ENCODE results near the gene OGN.
"Not testable (repeated sequence)": the region's sequence is repeated elsewhere in the genome, so short reads cannot be mapped to it uniquely, and the experiment has no call there.

The OGN gene, protein sequence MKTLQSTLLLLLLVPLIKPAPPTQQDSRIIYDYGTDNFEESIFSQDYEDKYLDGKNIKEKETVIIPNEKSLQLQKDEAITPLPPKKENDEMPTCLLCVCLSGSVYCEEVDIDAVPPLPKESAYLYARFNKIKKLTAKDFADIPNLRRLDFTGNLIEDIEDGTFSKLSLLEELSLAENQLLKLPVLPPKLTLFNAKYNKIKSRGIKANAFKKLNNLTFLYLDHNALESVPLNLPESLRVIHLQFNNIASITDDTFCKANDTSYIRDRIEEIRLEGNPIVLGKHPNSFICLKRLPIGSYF

DNA sequence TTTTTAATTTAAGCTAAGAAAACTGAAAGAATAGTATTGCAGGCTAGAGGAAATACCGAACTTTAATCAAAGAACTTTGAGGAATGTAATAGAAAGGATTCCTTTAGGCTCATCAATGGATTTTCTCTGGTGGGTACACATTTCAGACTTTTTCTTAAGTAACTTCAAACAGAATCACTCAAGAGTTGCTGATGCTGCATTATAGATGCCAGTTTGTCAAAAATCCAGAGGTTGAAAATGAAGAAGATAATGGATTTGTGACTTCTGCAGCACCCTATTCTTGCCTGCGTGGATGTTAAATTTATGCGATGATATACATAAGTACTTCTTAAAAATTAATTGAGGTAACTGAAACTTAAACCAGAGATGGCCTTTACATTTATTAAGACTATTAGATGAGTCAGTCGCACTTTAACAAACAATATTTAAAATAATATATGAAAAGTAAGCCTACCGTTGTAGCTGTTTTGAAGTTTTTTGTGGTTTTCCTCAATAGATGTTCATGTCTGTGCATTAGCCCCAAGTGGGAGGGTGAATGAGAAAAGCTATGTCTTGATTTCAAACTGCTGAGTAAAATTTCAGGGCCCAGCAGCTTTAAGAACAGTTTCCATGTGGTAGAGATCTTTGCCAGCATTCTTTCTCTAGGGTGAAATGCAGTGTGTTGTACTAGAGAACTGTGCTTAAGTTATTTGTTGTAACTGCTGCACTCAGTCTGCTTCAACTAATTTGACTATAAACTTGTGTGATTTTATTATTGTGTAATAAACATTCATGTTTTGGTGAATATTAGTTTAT, at the start of gene OGN:
TSS of gene OGN (minus strand) at position 537 of the 795 bp plus-strand sequence. CDS start 1,171 bp downstream, outside the sequence.
- no peak for DNase-seq

DNA sequence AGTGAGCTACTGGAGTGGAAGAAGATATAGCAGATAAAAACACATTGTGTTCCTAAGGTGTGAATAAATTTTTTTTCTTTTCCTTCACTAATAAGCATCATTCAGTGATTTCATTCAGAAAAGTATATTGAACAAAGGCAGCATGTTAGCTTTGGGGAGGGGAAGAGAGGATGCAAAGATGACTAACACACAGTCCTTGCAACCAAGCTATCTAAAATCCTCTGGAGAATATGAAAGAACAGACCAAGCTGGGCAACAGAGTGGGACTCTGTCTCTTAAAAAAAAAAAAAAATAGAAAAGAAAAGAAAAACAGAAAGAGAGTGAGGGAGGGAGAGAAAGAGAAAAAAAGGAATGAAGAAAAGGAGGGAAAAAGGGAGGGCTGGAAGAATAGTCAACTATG, 42.2 kb upstream of the OGN start:
- DNase-seq: no peak

- no peak for DNase-seq
Observed at GRCh38 chr9:92444841-92445240, 40.5 kb upstream of the OGN start.

DNA sequence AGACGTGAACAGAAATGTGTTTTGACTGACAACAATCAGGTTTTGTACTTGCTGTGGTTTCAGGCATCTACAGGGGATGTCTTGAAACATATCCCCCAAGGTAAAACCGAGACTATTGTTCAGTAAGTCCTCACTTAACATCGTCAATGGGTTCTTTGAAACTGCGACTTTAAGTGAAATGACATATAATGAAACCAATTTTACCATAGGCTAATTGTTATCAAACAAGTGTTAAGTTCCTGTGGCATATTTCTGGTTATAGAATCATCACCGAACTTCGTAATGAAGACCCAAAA, 36.3 kb upstream of the OGN start:
- DNase-seq: peak; percentile 30

DNA sequence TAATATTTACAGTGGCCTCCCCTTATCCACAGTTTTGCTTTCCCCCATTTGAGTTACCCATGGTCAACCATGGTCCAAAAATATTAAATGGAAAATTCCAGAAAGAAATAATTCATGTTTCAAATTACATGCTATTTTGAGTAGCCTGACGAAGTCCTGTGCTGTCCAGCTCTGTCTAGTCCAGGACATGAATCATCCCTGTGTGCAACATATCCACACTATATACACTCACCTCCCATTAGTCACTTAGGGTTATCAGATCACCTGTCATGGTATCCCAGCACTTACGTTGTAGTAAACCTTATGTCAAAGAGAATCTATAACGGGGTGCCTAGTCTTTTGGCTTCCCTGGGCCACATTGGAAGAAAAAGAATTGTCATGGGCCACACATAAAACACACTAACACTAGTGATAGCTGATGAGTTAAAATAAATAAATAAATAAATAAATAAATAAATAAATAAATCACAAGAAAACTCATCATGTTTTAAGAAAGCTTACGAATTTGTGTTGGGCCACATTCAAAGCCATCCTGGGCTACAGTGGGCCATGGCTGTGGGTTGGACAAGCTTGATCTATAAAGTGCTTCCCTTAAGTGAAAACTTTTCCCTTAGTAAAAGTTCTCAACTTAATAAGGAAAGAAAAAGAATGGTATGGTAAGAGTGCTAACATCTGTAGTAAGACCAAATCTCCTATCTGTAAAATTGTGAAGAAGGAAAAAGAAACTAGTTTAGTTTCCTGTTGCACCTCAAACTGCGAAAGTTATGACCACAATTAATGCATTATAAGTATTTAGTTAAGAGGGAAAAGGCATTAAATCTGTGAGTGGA, 35.8 kb upstream of the OGN start:
- DNase-seq: no peak

DNA sequence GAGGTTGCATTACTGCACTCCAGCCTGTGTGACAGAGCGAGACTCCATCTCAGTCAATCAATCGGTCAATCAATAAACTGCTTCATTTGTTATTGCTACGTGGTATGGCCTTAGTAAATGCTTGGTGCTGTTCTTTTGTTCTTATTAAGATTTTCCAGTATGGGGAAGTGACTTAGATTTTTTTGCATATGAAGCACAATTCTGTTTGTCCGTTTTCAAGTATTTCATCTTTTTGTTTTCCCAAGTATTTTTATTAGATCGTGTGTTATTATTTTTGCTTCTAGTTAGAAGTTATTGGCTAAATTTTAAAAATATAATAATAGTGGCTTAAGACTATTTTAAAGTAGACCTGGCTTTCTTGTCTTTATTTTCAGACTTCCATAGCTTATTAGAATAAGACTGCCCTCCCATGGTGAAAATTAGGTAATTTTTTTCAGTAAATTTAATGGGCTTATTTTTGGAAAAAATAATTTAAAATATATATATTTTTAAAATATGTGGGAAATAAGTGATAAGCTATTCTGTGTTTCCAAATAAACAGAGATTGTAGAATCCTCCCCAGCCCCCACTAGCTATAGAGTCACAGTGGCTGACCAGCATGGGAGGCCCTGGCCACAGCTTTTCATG, 34.6 kb upstream of the OGN start:
- DNase-seq: peak; percentile 21

- DNase-seq: no peak
Observed at GRCh38 chr9:92435263-92435662, 30.9 kb upstream of the OGN start.

DNA sequence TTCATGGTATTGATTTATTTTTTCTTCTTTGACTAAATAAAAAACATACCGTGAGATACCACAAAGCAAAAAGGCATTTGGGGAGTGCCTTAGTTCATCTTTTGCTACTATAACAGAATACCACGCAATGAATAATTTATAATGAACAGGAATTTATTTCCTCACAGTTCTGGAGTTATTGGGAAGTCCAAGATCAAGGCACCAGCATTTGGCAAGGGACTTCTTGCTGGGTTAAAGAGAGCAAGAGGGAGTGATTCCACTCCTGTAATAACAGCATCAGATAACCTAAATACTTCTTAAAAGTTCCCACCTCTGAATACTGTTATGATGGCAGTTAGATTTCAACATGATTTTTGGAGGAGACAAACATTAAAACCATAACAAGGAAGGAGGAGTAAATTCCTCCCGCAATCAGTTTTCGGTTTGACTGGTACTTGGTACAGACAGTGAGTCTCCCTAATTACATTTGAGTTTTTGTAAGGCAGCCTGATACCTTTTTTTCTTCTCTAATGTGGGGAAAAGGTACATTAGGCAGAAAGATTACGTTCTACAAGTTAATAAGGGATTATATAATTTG, 28.7 kb upstream of the OGN start:
- no peak for DNase-seq

- no peak for DNase-seq
Observed at GRCh38 chr9:92432350-92432749, 28.0 kb upstream of the OGN start.

GRCh38 chr9:92429836-92430235, 25.5 kb upstream of the OGN start:
- no peak for DNase-seq

DNA sequence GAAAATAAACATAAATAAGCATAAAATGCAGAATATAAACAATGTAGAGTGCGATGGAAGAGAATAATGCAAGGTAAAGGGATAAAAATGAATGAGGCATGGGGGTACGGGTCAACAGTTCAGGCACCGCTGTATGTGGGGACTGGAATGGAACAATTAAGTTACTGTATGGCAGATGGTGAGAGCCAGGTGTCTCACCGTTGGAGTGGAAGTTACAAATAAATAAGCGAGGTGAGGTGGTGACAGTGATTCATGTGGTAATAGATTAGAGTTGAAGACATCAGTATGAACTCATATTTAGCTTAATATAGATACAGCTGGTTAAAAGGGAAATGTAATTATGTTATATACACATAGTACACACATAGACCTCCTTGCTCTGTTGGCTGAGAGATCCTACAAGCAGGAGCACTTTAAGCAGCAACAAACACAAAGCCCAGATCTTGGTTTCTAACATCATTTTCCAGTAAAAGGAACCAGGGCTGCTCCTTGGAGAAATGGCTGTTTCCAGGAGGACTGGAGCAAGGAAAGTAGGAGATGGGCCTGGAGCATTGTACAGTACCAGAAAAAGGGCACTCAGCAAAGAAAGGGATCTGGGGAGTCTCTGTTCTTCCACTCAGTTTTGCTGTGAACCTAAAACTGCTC, 22.2 kb upstream of the OGN start:
- DNase-seq: no peak

GRCh38 chr9:92425474-92425873, 21.1 kb upstream of the OGN start:
- DNase-seq: no peak

GRCh38 chr9:92424340-92424739, 20.0 kb upstream of the OGN start, which contains the start of gene OMD:
Gene OMD, minus strand, starts transcription at chr9:92424471. Its CDS starts 6,913 bp downstream, at chr9:92417558.
- DNase-seq: no peak

GRCh38 chr9:92423612-92424011, 19.2 kb upstream of the OGN start:
- DNase-seq: no peak

DNA sequence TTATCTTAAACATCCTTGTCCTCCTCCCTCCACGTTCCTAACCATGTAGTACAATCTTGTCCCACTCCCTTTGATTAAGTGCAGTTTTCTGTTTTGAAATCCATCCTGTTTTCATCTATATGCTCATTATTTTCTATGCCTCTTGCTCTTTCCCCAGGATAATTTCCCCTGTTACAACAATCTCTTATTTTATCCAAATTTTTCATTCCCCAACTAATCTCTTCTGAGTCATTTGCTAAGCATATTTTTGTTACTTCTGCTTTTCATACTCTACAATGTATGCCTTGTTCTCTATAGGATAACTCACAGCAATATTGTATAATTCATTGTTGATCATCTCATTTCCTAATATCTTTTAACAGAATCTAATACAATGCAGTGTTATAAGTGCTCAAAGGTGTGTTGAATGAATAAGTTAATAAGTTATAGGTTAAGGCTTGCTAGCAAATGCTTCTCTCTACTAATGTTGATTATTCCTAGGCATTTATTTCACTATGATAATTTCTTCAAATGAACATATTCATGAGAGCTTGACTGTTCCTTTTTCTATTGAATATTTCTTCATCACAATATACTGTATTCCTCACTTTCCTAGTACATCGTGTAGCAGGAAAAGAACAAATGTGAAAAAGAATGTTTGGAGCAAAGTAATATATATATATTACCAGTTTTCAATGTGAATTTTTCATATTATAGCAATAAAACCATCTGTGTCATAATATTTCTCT, 18.4 kb upstream of the OGN start:
- DNase-seq: no peak

DNA sequence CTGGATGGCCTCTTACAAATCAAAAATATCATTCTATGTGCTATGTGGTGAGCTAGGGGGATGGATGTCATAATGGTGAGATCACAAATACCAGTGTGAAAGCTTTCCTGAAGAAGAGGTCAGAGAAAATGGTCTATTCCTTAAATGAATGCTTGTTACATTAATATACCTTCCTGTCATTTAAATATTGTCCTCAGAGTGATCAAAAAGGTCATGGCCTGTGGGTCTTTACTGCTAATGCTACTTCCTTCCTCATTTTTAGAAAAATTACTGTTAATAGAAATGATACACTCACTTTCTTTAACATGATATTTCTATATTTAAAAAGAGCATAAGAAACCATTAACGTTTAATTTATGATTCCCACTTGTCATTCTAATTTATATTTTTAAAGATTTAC, 10.2 kb upstream of the OGN start:
- DNase-seq: no peak

DNA sequence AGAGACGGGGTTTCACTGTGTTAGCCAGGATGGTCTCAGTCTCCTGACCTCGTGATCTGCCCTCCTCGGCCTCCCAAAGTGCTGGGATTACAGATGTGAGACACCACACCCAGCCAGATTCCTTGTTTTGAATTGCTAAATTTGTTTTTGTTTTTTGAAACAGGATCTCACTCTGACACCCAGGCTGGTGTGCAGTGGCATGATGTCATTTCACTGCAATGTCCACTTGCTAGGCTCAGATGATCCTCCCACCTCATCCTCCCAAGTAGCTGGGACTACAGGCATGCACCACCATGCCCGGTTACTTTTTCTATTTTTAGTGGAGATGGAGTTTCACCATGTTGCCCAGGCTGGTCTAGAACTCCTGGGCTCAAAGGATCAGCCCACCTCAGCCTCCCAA, 6.8 kb upstream of the OGN start:
- DNase-seq: not testable (repeated sequence)

GRCh38 chr9:92408747-92409478, 4.5 kb upstream of the OGN start:
- DNase-seq: no peak

DNA sequence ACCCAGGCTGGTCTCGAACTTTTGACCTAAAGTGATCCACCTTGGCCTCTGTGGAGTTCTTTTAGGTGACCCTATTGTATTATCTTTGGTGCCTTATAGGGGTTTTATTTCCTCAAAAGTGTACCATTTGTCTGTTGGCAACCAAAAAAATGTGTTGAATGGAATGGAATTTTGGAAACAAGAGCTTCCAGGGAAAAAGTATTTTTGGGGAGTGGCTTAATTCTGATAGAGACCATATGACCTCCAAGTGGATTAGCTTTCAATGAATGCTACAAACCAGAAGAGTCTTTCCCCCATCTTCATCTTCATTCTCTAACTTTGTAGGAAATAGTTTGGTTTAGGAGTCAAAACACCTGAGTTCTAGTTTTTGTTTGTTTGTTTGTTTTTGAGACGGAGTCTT, 3.4 kb upstream of the OGN start:
- no peak for DNase-seq

DNA sequence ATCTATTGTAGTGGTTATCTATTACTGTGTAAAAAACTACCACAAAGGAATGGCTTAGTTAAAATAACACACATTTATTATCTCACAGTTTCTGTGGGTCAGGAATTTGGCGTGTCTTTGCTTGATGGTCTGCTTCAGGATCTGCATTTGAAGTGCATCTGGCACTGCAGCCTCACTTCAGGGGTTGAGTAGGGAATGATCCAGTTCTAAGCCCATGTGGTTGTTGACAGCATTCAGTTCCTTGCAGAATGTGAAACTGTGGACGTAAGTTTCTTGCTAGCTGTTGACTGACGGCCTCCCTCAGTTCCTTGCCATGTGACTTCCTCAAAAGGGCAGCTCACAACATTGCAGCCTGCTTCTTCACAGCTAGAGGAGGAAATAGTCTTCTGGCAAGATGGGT, 2.1 kb upstream of the OGN start:
- DNase-seq: peak; percentile 56

GRCh38 chr9:92405818-92406217, 1.4 kb upstream of the OGN start:
- no peak for DNase-seq
